TTC549 (cell line): ENCODE results near the gene RAD54L.
"Not testable (repeated sequence)": the region's sequence is repeated elsewhere in the genome, so short reads cannot be mapped to it uniquely, and the experiment has no call there.

ENCODE experiments used
- FAIRE-seq: peaks from 2 replicates; lab custom pipeline; 2012; peaks lifted over from hg19 to GRCh38; lab: Jason Lieb, UNC

The RAD54L gene

GRCh38 chr1:46242918-46243317, 4.6 kb upstream of the RAD54L start:
- FAIRE-seq, result no peak

- FAIRE-seq, result not testable (repeated sequence)
Observed at GRCh38 chr1:46243831-46244230, 3.7 kb upstream of the RAD54L start.

DNA sequence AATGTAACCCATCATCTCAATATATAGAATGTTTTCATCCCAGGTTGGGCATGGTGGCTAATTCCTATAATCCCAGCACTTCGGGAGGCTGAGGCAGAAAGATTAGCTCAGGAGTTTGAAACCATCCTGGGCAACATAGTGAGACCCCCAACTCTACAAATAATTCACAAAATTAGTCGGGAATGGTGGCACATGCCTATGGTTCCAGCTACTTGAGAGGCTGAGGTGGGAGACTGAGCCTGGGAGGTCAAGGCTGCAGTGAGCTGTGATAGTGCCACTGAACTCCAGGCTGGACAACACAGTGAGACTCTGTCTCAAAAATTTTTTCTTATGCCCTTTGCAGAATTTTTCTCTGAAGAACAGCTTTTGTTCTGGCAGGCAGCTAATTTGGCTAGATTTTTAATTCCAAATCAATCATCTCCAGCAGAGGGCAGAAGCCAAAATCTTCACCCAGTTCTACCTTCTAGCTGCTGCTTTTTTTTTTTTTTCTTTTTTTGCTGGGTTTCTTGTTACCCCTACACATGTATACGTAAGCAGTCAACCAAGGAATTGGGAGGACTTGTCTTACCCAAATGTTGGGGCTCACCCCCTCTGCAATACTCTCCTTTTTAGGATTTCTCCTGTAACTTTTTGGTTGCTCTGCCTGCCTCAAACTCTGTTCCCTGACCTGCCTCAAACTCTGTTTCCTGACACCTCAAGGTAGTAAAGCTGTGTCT, 2.7 kb upstream of the RAD54L start:
- no peak for FAIRE-seq

DNA sequence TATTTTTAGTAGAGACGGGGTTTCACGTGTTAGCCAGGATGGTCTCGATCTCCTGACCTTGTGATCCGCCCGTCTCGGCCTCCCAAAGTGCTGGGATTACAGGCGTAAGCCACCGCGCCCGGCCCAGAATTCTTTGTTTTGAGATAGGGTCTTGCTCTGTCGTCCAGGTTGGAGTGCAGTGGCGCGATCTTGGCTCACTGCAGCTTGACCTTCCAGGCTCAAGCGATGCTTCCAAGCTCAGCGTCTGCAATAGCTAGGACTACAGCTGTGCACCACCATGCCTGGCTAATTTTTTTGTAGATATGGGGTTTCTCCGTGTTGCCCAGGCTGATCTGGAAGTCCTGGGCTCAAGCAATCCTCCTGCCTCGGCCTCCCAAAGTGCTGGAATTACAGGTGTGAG, 1.4 kb upstream of the RAD54L start:
- not testable (repeated sequence) for FAIRE-seq

- no peak for FAIRE-seq
Observed at GRCh38 chr1:46246548-46247435, 771 bp upstream of the RAD54L start.

DNA sequence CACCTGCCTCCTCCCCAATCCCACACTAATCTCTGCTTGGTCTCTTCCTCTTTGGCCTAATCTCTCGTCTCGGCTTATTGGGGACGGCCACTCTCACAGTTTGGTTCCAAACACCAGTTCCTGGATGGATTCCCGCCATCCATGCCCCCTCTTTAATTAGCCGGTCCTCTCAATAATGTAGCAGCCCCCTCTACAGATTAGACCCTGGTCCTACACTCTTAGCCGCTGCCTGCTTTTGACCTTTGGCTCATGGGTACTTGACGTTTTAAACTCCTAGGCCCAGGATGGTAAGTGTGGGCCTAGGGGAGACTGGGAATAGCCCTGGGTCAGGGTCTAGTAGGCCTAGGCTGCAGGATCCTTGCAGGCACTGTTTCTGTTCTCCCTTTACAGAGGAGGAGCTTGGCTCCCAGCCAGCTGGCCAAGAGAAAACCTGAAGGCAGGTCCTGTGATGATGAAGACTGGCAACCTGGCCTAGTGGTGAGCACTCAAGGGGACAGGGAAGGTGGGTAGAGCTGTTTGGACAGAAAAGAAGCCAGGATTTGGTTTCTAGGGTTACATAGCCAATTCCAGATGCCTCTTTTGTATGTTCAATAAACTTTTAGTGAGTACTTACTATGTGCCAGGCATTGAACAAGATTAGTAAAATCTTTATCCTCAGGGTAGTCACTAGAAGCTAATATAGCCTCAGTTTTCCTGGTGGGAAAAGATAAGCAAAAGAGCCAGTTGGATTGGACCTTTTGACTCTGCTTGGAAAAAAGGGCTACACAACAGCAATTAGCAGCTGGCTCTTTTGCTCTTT, 758 bp downstream of the RAD54L start:
- FAIRE-seq, result no peak

DNA sequence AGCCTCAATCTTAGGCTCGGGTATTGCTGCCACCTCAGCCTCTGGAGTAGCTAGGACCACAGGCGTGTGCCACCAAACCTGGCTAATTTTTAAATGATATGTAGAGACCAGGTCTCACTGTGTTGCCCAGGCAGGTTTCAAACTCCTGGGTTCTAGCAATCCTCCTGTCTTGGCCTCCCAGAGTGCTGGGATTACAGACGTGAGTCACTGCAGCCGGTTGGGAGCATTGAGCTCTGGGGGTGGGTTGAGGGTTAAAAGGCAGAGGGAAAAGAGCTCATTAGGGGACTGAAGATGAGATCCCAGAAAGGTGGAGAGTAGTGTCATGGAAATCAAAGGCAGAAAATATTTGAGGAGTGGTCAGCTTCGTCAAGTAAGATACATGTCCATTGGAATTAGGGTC, 7.1 kb downstream of the RAD54L start:
- no peak for FAIRE-seq

GRCh38 chr1:46256523-46256922, 9.0 kb downstream of the RAD54L start:
- FAIRE-seq, result no peak

GRCh38 chr1:46262508-46262907, 14.9 kb downstream of the RAD54L start:
- FAIRE-seq, result no peak

DNA sequence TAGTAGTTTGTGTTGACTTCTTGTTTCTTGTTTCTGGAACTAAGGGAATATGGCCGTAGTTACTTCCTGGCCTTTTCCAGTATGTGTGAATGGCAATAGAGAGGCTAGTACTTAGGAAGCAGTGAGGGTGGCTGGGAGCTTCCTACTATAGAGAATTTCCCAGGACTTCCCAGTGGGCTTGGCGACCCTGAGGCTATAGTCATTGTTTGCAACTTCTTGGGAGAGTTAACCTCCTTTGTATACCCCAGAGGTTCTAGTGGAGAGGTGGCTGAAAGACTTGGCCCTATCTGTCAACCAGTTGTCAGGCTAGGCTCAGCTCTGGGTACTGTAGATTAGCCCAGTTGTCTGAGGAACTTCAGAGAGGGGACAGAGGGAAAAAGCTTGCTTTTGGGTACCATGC, 15.6 kb downstream of the RAD54L start:
- no peak for FAIRE-seq

- FAIRE-seq, result no peak
Observed at GRCh38 chr1:46268578-46268977, 21.0 kb downstream of the RAD54L start.

GRCh38 chr1:46274225-46275029, 26.9 kb downstream of the RAD54L start:
- FAIRE-seq, result no peak

- no peak for FAIRE-seq
Observed at GRCh38 chr1:46275030-46275337, 27.4 kb downstream of the RAD54L start.

DNA sequence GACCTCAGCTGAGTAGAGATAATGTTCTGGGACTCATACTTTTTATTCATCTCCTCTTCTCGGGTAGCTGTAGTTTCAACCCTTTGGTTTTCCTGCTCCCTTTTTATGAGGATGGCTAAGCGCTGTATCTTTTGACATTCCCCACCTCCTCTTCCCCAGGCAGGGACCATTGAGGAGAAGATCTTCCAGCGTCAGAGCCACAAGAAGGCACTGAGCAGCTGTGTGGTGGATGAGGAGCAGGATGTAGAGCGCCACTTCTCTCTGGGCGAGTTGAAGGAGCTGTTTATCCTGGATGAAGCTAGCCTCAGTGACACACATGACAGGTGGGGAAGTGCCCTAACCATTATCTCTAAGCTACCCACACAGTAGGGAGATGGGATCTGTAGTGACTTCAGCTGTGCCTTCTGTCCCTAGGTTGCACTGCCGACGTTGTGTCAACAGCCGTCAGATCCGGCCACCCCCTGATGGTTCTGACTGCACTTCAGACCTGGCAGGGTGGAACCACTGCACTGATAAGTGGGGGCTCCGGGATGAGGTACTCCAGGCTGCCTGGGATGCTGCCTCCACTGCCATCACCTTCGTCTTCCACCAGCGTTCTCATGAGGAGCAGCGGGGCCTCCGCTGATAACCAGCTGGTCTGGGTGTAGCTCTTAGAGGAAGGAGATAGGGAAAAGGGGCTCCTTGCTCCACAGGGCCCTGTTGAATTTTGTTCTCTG, 30.3 kb downstream of the RAD54L start:
- no peak for FAIRE-seq

DNA sequence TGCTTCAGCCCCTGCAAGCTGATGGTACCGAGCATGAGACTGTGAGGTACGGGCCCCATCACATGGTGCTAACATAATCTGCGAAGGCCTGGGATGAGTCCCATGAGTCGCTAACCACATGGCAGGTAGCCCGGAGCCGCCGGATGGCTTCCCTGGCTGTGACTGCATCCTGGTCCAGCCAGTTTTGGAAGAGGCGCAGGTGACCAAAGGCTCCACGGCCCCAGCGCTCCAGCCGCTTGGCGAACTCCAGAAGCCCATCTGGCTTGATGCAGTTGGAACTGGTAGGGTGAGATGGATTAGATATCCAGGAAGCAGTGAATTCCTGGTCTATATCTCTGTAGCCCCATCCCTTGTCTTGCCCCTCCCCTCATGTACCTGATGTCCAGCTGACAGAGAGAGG, 31.2 kb downstream of the RAD54L start:
- FAIRE-seq, result no peak

- no peak for FAIRE-seq
Observed at GRCh38 chr1:46280092-46280491, 32.5 kb downstream of the RAD54L start.

- FAIRE-seq, result no peak
Observed at GRCh38 chr1:46281021-46281420, 33.5 kb downstream of the RAD54L start.

- no peak for FAIRE-seq
Observed at GRCh38 chr1:46284058-46284457, 36.5 kb downstream of the RAD54L start.

DNA sequence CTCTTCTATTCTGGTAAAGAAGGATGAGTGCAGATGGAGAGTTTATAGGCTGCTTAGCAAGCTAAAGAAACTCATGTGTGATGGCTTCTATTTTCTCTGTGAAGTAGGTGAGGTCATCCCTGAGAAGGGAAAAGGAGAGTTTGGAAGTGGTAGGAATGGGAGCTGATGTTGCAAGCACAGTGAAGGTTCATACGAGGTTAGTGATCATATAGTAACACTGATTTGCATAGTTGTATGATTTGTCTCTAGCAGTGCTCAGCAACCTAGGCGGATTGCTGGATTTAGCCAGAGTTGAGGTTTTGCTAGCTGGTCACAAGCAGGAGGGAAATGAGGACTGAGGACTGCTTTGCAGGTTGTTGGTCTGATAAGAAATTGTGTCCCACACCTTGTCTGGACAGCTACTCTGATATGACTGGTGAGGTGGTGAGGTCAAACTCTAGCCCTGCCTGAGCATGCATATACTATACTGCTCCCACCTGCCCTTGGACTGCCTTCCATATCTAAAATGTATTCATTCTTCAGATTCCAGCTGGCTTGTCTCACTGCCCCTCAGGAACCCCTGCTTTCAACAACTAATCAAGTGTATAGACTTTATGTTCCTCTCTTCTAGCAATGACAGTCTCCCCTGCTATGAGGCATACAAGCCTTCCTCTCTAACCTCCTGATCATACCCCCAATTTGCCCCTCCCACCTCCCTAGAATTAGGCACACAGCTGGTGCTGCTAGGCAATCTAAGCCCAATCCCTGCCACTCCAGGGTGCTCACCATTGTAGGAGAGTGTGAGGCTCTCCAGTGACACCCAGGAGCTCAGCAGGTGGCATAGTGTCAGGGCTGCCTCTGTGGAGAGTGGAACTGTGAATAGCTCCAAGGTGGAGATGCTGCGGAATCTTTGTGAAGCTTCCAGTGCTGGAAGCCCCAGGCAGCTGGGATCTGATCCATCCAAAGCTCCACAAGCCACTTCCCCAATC, 37.3 kb downstream of the RAD54L start:
- FAIRE-seq, result no peak
